T-helper 22 cell (primary cell): ENCODE data around the gene PERP.

Experiments
- DNase-seq: peaks from one replicate; pipeline ENCODE4 v3.0.0-alpha.2; 2020; ENCODE audit warnings: low read depth

PERP gene

DNA sequence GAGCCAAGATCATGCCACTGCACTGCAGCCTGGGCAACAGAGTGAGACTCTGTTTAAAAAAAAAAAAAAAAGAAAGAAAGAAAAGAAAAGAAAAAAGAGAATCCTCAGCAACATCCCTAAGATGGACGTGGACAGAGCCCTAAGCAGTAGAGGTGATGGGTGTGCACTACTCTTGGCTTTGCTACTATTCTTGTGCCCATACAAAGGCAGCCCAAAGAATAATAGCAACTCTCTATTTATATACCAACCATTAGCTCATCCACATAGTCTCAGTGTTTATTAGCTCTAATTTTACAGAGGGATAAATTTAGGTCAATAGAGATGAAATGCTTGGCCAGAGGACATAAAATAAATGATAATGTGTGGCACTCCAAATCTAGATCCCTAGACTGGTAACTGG is 62.2 kb downstream of the PERP start:
- DNase-seq: no peak

DNA sequence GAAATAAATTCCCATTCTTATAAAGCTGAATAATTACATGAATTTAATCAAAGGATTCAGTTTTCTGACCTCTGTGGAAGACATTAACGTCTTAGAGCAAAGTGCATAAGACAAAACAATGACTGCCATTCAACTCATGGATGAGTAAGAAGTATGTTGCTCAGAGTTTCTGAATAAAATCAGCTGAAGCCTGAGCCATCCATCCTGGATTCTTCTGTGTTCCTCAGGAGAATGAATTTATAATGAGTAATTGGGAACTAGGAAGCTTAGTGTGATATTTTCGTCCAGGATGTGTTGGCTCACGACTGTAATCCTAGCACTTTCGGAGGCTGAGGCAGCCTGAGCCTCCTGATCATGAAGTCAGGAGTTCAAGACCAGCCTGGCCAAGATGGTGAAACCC is 62.8 kb downstream of the PERP start:
- no peak for DNase-seq
